Sigmoid colon (tissue), 4 donors: ENCODE measurements around the gene C1orf141.

Experiments
- POLR2A ChIP-seq, 2 donors: fragments of 450-650 bp; IDR thresholded peaks; one replicate each; pipeline ENCODE4 v1.6.1; 2016; ENCODE audit warnings: antibody characterized with exemption in 2 of 2, mild to moderate bottlenecking in 2 of 2, moderate library complexity in 2 of 2
- POLR2AphosphoS5 ChIP-seq, 4 donors: sonication (generic); formaldehyde crosslinking; IDR thresholded peaks; one replicate each; pipeline ENCODE4 v1.6.1; 2017; ENCODE audit warnings: antibody characterized with exemption in 4 of 4
- TF ChIP-seq, protein P1 (sequence below), 4 experiments: fragments of 450-650 bp in 3 of 4; fragments of 200-600 bp in 1 of 4; IDR thresholded peaks; one replicate each; pipeline ENCODE4 v1.5.1; 2016 to 2019; ENCODE audit warnings: antibody characterized with exemption in 4 of 4, mild to moderate bottlenecking in 3 of 4, moderate library complexity in 2 of 4

DNA sequence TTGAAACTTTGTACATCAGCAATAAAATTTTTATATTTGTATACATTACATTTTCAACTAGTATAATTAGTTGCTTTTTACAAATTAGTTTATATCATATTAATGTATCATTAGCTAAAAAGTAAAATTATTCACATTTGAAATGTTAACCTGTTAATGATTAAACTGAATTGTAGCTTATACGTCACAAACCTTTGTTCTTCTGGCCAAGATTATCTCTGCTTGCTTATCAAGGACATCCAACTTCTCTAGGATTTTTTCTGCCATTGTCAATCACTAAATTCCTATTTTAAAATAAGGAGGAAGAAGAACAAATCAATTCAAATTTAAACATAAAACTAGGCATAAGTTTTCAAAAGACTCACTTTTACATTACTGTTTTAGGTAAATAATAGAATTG is 7.8 kb downstream of the C1orf141 start:
- TF ChIP-seq, protein P1, sequence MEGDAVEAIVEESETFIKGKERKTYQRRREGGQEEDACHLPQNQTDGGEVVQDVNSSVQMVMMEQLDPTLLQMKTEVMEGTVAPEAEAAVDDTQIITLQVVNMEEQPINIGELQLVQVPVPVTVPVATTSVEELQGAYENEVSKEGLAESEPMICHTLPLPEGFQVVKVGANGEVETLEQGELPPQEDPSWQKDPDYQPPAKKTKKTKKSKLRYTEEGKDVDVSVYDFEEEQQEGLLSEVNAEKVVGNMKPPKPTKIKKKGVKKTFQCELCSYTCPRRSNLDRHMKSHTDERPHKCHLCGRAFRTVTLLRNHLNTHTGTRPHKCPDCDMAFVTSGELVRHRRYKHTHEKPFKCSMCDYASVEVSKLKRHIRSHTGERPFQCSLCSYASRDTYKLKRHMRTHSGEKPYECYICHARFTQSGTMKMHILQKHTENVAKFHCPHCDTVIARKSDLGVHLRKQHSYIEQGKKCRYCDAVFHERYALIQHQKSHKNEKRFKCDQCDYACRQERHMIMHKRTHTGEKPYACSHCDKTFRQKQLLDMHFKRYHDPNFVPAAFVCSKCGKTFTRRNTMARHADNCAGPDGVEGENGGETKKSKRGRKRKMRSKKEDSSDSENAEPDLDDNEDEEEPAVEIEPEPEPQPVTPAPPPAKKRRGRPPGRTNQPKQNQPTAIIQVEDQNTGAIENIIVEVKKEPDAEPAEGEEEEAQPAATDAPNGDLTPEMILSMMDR (IDR thresholded peaks at IDR 0.05), result no peak
- TF ChIP-seq POLR2AphosphoS5 (IDR thresholded peaks at IDR 0.05) (no peak), POLR2A (IDR thresholded peaks at IDR 0.05) (no peak)
